Effector CD4-positive, alpha-beta T cell (primary cell): ENCODE data around the gene ADM2.
"Not testable (repeated sequence)": the region's sequence is repeated elsewhere in the genome, so short reads cannot be mapped to it uniquely, and the experiment has no call there.

Source experiments
- DNase-seq: peaks from one replicate; pipeline ENCODE4 v3.0.0-alpha.2; 2020
- total RNA-seq: gene quantifications from one replicate; lab custom pipeline; 2026; lab: John Stamatoyannopoulos, UW

ADM2 gene, protein sequence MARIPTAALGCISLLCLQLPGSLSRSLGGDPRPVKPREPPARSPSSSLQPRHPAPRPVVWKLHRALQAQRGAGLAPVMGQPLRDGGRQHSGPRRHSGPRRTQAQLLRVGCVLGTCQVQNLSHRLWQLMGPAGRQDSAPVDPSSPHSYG
- total RNA-seq, result 2.6 reads per million, percentile 8 among the genes with 10 or more reads in this experiment

DNA sequence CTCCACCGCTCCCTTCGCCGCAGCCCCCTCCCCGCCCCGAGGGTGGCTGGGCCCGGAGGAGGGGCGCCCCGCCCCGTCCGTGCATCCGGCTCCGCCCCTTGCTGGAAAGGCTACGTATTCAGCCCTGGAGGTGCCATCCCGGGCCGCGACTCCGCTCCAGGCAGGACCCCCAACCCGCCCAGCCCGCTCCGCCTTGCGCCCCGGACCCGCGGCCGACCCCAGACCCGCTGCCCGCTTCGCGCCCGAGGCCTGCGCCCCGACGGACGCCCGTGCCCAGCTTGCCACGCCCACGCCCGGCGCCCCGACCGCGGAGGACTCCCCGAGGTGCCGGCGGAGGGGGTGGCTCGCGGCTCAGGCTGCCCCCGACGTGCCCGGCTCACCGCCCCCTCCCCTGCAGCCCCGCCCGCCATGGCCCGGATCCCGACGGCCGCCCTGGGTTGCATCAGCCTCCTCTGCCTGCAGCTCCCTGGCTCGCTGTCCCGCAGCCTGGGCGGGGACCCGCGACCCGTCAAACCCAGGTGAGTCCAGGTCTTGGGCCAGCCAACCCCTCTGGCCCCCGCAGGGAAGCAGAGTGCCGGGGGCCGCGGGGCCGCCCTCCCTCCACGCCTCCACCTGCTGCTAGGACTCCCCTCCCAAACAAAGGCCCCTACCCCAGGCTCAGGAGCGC is at the start of gene ADM2:
TSS of gene ADM2 (plus strand) at position 104 of the 667 bp plus-strand sequence. CDS start at position 409, 305 bp downstream.
- DNase-seq, result peak; percentile 54

DNA sequence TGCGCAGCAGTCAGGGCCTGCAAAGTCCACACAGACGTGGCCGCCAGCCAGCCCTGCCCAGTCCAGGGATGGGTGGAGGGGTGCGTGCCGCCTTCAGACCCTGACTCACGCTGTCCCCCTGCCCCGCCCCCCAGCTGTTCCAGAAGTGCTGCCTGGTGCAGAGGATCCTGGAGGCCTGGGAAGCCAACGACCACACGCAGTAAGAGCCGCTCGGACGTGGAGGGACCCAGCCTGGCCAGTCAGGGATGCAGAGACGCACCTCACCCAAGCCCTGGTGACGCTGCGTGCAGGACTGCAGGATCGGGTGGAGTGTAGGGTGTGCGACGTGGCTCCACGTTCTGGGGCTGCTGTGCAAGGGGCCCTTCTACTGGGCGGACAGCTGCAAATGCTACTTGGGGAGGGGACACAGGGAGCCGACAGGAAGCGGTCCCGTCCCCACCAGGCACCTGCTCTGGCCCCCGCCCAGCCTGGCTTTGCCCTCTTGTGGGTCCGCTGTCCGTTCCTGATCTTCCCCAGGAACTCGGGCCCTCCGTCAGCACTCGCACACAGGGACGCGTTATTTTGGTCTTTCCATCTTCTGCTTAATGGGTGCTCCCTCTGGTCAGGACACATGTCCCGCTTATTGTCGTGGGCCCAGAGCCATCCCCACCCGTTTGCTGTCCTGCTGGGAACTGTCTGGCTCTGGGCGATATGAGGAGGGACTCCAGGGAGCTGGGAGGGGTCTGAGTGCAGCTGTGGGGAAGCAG is 49.0 kb upstream of the ADM2 start:
- no peak for DNase-seq

DNA sequence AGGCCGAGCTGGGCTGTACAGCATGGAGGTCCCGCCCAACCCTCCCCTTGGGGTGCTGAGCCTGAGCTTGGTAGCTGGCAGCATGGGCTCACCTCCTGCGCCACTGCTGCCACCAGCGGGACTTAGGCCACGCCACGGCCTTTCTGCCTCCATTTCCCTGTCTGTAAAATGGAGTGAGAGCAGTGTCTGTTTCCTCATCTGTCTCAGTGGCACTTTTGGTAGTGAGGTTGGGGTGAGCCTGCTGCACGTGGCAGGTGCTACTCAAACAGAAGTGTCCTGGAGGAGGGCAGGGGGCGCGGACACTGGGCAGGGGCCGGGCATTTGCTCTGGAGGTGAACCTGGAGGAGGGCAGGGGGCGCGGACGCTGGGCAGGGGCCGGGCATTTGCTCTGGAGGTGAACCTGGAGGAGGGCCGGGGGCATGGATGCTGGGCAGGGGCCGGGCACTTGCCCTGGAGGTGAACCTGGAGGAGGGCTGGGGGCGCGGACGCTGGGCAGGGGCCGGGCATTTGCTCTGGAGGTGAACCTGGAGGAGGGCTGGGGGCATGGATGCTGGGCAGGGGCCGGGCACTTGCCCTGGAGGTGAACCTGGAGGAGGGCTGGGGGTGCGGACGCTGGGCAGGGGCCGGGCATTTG is 48.3 kb upstream of the ADM2 start:
- not testable (repeated sequence) for DNase-seq

DNA sequence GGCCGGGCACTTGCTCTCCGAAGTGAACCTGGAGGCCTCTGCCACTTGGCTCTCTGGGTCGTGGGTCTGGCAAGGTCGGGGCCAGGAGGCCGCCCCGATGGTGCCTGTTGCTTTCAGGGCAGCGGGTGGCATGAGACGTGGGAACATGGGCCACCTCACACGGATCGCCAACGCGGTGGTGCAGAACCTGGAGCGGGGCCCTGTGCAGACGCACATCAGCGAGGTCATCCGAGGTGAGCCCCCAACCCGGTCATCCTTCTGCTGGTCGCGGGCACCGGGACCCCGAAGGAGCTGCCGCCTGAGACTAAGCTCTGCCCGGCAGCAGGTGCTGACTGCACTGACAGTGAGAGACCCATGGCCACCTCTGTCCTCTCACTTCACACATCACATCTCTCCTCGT is 46.5 kb upstream of the ADM2 start:
- DNase-seq, result no peak

DNA sequence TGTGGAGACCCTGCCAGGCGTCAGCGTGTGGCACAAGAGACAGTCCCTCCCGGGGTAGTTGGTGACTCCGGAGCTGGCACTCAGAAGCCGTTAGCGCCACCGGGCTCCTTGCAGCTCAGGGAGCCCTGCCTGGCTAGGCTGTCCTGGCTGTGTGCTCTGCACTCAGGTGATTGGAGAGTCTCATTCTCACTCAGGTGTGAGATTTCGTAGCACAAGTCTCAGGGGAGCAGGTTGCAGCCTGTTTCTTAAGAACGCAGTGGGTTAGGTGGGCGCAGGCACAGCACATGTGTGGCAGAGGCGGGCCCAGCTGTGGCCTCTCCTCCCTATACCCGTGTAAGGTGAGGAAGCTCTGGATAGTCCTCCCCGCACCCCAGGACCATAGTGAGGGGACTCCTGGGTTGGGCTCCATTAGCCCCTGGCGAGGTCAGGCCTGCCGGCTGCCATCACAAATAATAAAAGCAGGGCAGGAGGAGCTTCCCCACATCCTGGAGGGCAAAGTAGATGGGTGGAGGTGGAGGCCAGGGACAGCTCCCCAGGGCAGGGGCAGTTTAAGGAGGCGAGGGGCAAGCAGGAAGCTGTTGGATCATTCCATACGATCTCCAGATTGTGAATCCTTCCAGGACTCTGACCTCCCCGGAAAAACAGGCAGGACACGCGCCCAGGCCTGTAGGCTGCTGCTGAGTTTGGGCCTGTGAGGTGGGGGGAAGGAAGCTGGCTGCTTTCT is 45.9 kb upstream of the ADM2 start:
- DNase-seq, result no peak

DNA sequence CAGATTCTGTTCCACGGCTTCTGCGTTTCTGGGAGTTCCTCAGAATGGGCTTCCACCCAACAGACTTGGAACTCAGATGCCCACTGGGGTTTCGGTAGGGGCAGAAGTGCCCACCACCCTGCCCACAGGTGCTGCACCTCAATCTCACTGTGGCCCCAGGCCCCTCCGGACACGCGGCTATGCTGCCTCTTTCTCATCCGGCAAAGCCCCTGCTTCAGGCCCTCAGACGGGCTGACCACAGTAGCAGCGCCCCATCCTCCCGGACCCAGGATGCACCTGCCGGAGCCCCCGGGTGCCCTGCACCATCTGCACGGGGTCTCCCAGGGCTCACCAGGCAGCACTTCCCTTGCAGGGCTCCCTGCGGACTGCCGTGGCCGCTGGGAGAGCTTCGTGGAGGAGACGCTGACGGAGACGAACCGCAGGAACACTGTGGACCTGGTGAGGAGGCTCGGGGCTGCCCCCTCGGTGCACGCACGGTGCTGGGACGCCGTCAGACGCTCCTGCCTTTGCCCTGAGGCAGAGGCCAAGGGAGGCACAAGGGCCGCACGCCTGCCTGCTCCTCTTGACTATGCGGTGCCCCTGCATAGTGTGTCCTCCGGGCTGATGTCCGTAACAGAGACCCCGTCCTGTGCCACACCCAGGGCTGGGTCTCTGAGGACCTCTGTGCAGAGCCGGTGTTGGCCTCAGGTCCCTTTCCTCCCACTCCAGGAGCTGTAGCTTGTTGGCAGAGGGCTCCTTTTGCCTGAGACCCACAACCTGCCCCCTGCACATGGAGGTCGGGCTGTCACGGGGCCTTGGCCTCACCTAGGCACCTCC is 45.1 kb upstream of the ADM2 start:
- DNase-seq, result no peak

DNA sequence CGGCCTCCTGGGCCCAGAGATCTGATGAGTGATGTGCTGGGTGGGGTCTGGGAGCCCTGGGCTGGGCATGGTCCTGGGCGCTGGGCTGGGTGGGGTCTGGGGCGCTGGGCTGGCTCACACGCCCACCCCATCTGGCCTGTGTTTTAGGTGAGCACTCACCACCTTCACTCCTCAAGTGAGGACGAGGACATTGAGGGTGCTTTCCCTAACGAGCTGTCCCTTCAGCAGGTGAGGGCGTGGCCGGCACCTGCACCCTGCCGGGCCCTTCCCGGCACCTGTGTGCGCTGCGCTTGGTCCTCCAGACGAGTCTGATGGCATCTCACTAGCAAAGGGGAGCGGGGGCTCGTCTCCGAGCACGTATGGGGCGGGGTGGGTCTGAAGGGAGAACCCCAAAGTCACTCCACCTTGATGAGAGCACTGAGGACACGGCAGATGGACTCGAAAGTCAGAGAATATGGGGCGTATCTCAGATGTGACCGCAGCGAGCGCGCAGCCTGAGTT is 44.5 kb upstream of the ADM2 start:
- no peak for DNase-seq

DNA sequence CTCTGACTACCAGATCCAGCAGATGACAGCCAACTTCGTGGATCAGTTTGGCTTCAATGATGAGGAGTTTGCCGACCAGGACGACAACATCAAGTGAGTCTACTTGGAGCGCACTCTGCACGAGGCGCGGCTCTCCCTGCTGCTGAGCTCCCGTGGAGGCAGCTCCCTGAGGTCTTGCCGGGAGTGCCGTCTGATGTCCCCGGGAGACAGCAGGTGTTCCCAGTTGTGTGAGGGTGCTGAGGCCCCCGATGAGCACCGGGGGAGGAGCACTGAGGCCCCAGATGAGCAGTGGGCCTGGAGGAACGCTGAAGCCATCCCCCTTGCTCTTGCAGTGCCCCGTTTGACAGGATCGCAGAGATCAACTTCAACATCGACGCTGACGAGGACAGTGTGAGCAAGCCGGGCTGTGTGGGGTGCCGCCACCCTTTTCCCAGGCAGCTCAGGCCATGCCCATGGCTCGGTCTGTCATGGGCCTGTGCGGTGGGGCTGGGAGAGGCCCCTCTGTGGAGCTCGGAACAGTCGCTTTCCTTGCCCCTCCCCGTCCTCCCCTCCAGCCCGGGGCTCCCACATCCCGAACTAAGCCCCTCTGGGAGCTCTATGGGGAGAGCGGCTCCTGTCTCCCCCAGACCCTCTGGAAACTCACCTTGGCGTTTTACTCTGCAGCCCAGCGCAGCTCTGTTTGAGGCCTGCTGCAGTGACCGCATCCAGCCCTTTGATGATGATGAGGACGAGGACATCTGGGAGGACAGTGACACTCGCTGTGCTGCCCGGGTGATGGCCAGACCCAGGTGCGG is 43.6 kb upstream of the ADM2 start:
- DNase-seq, result no peak

DNA sequence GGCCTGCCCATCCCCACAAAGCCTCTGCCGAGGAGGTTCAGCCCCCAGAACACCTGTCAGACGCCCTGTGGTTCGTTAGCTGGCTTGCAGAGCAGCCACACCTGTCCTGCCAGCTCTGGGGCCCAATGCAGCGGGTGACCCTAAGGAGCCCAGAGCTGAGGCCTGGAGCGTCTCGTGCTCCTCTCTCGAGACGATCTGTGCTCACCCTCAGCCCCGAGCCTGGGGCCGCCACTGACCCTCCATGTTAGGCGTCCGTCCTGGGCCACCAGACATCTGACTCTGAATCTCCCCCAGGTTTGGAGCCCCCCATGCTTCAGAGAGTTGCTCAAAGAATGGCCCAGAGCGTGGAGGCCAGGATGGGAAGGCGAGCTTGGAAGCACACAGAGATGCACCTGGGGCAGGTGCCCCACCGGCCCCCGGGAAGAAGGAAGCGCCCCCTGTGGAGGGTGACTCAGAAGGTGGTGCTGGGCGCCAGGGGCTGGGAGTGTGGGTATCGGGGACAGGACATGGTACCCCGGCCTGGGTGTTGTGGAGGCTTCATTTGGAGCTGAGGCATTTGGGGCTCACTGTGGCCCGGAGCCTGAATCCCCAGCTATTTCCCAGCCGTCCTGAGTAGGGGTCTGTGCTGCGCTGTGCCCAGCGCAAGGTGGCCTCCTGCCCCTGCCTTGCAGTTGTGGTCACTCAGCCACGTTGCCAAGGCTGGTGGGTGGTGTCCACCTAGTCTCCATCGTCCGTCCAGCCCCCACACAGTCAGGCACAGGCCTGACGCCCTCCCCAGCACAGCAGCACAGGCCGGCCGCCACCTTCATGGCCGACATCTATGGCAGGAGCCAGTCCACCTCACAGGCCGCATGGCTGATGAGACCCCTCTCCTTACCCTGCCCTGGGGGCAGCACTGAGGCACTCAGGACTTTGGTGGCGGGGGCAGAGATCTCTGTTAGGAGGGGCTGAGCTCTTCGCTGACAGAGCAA is 42.8 kb upstream of the ADM2 start:
- no peak for DNase-seq

DNA sequence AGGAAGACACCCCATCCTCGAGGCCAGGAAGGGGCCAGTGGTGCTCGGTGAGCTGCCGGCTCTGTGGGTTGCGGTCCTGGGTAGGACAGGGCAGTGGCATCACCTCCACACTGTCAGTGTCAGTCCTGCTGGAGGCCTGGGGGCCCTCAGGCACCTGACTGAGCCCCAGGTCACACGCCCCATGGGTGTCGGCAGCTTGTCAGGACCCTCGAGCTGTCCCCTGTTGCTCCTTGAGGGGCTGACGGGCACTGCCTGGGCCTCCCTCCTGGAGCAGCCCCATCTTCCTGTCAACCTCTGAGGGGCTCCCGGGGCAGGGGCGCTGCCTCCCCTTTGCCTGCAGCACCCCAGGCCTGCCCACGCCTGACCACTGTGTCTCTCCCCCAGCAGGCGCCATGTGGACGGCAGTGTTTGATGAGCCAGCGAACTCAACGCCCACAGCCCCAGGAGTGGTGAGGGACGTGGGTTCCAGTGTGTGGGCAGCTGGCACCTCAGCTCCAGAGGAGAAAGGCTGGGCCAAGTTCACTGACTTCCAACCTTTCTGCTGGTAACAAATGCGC is 42.0 kb upstream of the ADM2 start:
- DNase-seq, result no peak

DNA sequence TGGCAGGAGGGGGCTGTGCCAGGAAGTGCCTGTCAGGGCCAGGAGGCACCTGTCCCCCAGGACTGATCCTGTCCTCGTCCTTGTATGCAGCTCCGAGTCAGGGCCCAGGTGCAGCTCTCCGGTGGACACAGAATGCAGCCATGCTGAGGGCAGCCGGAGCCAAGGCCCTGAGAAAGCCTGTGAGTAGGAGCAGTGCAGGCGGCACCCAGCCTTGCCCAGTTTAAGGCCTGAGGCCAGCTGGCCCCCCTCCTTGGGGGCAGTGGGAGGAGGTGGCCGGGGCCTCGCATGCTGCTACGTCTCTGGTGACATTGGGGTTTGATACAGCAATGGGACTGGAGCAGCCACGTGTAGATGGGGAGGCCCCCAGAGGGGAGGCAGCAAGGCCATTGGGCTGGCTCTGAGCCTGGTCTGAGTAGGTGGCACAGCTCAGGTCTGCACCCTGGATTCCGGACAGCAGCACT is 41.4 kb upstream of the ADM2 start:
- no peak for DNase-seq

DNA sequence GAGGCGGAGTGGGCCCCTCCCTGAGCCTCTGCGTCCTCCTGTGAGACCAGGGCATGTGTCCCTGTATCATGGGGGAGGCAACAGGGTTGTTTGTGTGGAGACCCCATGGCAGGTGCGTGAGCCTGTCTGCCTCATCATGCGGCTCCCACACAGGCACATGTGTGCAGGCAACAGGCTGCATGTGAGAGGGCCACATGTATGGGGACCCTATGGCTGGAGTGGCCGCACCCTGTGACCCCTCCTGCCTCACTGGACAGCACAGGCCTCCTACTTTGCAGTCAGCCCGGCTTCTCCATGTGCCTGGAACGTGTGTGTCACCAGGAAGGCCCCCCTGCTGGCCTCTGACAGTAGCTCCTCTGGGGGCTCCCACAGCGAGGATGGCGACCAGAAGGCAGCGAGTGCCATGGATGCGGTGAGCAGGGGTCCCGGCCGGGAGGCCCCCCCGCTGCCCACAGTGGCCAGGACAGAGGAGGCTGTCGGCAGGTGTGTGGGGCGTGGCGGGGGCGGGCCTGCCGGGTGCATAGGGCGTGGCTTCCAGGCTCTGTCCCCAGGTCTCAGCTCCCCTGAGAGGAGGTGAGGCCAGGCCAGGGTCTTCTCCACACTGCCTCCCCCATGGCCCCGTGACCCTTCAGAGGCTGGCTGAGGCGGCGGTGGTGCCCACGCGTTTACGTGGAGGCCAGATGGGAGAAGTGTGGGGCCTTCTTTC is 40.6 kb upstream of the ADM2 start:
- DNase-seq, result no peak

DNA sequence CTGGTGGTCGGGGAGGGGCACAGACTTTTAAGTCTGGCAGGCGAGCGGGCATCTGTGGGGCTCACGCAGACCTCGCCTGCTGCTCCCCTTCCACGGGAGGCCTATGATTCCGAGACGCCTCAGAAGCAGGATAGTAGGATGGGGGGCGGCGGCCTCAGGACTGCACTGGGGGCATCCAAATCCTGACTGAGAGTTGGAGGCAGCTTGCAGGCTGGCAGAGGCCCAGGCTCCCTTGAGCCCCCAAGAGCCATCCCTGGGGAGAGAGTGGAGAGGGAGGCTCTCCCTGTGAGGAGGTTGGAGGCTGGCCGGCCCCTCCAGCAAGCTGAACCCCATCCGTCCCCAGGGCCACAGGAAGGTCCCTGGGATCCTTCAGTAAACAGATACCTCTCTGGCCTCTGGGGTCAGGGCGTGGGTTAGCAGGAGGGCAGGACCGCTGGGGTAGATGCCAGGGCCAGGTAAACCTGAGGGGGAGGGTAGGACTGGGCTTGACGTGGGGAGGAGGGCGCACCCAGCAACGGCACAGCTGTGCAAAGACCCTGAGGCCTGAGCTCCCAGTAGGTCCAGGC is 39.8 kb upstream of the ADM2 start:
- no peak for DNase-seq

DNA sequence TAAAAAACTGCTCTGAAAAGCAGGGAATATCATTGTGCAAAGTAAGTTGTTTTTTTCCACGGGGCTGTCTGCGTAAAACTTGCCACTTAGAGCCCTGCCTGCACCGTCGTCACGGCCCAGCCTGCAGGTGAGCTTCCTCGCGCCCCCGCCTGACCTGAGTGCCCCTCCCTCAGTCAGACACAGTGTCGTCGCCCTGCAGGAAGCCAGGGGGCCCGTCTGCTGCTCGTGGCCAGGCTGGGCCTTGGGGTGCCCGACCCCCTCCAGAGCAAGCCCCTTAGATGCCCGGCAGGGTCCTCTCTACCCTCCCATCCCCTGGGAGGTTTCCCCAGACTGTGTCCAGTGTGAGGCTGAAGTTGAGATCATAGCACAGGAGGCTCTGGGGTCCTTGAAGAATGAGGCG is 38.1 kb upstream of the ADM2 start:
- DNase-seq, result no peak

DNA sequence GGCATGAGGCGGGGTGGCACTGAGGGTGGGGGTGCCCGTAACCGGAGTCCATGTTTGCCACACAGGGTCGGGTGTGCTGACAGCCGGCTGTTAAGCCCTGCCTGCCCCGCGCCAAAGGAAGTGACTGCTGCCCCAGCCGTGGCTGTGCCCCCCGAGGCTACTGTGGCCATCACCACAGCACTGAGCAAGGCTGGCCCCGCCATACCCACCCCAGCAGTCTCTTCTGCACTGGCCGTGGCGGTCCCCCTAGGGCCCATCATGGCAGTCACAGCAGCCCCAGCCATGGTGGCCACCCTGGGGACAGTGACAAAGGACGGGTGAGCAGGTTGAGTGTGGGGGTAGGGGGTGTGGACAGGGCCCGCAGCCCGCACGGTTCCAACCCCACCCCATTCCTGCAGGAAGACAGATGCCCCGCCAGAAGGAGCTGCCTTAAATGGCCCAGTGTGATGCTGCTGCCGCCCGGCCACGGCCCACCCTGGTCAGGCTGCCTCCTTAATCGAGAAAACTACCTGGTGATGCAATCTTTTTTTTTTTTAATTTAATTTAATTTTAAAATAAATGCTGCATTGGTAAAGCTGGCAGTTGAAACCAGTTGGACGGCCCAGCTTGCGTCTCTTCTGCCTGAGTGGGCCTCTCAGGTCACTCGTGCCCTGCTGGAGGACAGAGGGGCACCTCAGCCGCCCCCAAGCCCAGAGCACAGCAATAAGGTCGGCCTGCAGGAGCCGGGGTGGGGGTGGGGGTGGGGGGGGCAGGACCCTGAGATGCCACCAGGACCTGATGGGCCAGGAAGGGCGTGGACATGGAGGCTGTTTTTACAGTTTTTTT is 37.3 kb upstream of the ADM2 start:
- DNase-seq, result no peak

DNA sequence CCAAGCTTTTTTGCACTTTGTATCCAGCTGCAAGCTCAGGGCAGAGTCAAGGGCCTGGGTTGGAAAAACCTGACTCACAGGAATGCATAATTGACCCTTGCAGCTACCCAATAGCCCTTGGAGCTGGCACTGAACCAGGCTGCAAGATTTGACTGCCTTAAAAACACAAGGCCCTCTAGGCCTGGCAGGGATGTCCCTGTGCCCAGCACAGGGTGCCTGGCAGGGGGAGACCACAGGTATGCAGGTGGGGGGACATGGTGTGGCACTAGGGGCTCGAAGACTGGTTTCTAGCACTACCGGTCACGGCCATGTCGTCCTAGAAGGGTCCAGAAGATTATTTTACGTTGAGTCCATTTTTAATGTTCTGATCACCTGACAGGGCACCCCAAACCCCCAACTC is 36.7 kb upstream of the ADM2 start:
- no peak for DNase-seq
